GM20431 (cell line): ENCODE results near the gene LRRC75B.
"Not testable (repeated sequence)": the region's sequence is repeated elsewhere in the genome, so short reads cannot be mapped to it uniquely, and the experiment has no call there.

Source experiments
- in situ Hi-C: fragments of 300-500 bp; cut with MseI, MboI; formaldehyde crosslinking; loops from one replicate; pipeline ENCODE4 v1.15.0; 2020; ENCODE audit warnings: low sequenced_read_pairs; ENCODE audit not compliant: unreplicated experiment

LRRC75B gene

DNA sequence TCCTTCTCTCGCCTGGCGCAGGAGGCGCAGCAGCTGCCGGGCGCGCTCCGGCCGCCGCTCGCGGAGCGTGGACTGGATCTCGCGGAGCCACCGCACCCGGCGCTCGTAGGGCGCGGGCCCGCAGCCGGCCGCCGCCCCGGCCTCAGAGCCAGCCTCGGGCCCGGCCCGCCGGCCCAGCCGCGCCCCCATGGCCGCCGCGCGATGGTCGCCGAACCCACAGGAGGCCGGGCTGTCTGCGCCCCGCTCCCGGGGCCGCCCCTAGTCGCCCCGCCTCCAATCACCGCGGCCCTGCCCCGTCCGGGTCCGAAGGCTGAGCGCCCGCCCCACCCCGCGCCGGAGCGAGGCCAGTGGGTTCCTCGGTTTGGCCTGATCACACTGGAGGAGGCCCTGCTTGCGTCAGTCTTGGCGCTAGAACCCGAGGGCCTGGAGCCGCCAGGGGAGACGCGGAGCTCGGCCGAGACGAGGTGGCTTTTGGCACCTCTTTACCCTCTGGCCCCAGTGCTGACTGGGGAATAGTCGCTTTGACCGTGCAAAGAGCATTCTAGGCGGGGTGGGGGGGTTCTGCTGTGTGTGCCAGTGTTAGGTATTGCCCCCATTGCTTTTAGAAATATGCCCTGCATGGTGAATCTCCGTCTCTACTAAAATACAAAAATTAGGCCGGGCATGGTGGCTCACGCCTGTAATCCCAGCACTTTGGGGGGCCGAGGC is at the start of gene LRRC75B:
TSS of gene LRRC75B (minus strand) at position 223 of the 708 bp plus-strand sequence. CDS start at position 189, 34 bp downstream.
- in situ Hi-C loops, result no loop called here

DNA sequence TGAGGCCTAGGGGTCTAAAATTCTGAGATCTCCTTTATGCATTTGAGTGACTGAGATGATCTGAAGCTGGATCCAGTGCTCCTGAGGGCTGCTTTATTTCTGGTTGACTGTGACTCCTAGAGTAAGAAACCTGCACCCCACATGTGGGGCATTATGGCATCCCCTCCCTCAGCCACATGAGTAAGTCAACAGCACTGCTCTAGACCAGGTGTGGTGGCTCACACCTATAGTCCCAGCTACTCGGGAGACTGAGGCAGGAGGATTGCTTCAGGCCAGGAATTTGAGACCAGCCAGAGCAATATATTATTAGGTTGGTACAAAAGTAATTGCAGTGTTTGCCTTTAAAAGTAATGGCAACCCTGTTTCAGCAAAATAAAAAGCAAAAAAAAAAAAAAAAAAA is 49.4 kb upstream of the LRRC75B start:
- in situ Hi-C loops, result not testable (repeated sequence)

DNA sequence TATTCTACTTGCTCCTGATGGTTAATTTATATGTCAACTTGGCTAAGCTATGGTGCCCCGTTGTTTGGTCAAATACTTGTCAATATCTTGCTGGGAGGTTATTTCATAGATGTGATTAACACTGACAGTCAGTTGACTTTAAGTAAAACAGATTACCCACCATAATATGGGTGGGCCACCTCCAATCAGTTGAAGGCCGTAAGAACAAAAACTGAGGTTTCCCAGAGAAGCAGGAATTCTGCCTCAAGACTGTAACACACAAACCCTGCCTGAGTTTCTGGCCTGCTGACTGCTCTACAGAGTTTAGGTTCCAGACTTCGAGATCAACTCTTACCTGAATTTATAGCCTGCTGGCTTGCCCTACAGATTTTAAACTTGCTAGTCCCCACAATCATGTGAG is 43.6 kb upstream of the LRRC75B start:
- in situ Hi-C loops, result not testable (repeated sequence)

GRCh38 chr22:24634776-24635389 is 42.0 kb upstream of the LRRC75B start:
- in situ Hi-C loops, result not testable (repeated sequence)

GRCh38 chr22:24633231-24634023 is 40.6 kb upstream of the LRRC75B start:
- in situ Hi-C loops, result not testable (repeated sequence)

- in situ Hi-C loops, result not testable (repeated sequence)
These were observed 39.8 kb upstream of the LRRC75B start for GRCh38 chr22:24632642-24633041.

DNA sequence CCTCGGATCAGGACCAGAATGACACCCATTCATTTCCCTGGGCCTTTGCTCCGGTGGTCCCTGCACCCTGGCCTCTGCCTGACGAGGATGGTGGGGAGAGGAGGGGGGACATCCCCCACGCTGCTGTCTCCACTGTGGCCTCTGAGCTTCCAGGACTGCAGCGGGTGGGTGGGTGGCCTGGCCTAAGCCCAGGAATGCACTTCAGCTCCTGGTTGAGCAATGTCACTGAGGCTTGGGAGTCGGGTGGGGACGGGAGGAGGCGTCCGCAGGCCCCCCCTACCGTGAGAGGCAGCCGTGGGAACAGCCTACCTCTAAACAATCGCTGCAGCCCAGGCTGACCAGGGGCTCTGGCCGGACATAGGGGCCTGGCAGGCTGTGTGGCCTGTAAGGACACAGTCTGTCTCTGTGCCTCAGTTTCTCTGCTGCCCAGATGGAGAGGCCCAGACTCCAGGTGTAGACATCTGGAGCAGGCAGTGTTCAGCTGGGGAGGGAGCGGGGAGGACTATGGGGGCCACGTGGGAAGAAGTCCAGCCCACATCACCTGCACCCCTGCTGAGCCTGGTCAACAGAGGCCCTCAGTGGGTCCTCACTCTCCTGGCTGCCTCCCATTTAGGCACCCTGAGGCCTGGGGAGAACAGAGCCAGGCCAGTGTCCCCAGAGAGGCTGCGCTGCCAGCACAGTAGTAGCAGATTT is 38.7 kb upstream of the LRRC75B start:
- in situ Hi-C loops, result not testable (repeated sequence)

- in situ Hi-C loops, result not testable (repeated sequence)
These were observed 38.0 kb upstream of the LRRC75B start for GRCh38 chr22:24630812-24631427.

DNA sequence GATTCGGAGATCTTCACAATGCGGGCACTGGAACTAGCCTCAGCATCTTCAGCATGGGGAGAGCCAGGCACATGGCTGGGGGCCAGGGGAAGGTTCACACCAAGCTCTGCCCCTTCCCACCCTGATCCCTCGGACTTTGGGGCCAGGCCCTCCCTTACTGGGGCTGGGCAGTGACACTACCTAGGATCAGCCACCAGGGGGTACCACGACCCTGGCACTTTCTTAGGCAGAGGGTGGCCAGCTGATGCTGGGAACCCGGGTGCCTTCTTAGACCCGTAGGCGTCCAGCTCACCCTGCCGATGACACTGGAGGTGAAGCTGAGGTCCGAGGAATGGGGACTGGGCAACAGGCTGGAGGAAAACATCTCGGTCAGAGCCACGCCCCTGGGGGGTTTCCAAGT is 36.2 kb upstream of the LRRC75B start:
- in situ Hi-C loops, result not testable (repeated sequence)

DNA sequence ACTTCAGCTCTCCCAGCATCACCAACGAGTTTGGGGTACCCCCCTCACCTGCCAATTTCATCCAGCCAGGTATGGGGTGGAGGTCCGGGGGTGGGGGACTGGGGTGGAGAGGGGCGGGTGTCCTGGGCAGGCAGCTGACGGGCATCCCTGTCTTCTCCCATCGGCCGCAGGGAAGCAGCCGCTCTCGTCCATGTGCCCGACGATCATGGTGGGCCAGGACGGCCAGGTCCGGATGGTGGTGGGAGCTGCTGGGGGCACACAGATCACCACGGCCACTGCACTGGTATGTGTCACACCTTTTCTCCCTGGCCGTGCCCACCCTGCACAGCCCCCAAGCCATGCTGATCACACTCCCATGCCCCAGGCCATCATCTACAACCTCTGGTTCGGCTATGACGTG is 35.0 kb upstream of the LRRC75B start:
- in situ Hi-C loops, result not testable (repeated sequence)

DNA sequence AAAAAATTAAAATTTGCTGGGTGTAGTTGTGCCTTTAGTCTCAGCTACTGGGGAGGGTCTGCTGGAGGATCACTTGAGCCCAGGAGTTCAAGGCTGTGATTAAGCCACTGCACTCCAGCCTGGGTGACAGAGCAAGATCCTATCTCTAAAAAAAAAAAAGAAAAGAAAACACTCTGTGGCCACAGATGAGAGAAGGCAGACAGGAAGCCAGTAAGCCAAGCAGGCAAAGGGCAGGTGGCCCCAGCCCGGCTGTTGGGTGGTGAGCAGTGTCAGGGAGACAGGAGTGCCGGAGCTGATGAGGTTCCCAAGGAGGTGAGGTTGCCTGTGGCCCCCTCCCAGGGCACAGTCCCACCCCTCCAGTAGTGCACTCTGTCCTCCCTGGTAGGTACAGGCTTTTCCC is 29.7 kb upstream of the LRRC75B start:
- in situ Hi-C loops, result not testable (repeated sequence)

GRCh38 chr22:24621244-24621643 is 28.4 kb upstream of the LRRC75B start:
- in situ Hi-C loops, result not testable (repeated sequence)

DNA sequence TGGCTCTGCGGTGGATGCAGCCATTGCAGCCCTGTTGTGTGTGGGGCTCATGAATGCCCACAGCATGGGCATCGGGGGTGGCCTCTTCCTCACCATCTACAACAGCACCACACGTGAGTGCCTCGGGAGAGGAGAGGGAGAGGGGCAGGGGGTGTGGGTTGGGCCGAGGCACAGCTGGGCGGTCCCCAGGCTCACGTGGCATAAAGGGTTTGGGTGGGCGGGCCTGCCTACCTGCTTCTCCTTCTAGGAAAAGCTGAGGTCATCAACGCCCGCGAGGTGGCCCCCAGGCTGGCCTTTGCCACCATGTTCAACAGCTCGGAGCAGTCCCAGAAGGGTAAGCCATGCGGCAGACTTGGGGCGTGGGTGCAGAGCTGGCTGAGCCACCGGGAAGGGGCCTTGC is 21.9 kb upstream of the LRRC75B start:
- in situ Hi-C loops, result not testable (repeated sequence)

DNA sequence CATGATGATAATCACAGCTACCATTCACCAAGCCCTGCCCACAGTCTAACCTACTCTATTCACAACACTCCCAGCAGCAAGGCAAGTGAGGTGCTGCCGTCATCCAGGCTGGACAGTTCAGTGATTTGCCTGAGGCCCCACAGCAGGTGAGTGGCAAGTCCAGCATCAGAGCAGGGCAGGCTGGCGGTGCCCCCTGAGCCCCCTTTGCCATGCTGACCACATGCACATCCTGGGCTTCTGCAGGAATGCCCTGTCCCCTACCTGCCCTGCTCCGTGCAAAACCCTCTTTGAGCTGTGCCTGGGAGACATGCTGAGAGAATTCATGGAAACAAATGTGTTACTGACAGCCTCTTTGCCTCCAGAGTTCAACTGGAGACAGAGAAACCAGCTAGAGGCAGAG is 17.0 kb upstream of the LRRC75B start:
- in situ Hi-C loops, result not testable (repeated sequence)

GRCh38 chr22:24608327-24608726 is 15.5 kb upstream of the LRRC75B start:
- in situ Hi-C loops, result not testable (repeated sequence)

DNA sequence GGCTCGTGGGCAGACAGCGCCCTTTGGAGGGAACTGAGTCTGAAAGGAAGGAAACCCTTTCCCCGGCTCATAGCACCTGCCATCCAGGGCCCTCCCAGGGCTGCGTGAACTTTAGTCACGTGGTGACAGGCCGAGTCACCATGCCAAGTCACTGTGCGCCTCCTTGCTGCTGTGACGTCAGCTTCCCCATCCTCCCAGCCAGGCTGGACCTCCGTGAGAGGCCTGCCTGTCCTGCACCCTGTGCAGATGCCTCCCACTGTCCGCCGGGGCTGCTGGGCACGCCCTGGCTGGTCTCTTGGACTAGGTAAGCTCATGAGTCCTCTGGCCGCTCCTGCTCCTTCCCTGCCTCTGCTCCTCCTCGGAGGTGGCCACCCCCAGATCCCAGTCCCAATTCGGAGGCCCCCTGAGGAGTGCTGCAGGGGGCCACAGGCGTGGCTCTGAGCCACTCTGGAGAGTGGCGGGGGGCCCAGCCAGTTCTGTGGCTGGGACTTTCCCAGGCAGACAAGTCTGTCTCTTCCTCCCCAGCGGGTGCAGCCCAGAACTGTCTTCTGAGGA is 14.6 kb upstream of the LRRC75B start:
- in situ Hi-C loops, result not testable (repeated sequence)

DNA sequence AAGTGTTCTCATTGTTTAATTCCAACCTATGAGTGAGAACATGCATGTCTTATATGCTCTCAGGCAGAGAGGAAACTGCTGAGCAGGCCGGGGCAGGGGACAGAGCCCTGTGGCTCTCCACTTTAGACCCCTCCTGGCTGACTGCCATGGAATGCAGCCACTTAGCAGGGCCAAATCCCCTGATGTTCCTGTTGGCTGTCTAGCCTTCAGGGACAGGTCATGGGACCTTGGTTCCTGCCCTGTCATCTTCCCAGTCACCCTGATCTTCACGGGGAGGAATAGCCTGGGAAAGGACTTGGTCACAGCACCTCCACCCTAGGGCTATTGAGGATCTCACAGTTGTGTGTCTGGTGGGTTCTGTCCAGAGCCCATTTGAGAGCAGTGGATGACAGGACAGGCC is 13.5 kb upstream of the LRRC75B start:
- in situ Hi-C loops, result not testable (repeated sequence)

GRCh38 chr22:24603770-24604629 is 11.1 kb upstream of the LRRC75B start:
- in situ Hi-C loops, result not testable (repeated sequence)
